ENCODE results near the gene EDDM13.
"Not testable (repeated sequence)": the region's sequence is repeated elsewhere in the genome, so short reads cannot be mapped to it uniquely, and the experiment has no call there.

Gene EDDM13

DNA sequence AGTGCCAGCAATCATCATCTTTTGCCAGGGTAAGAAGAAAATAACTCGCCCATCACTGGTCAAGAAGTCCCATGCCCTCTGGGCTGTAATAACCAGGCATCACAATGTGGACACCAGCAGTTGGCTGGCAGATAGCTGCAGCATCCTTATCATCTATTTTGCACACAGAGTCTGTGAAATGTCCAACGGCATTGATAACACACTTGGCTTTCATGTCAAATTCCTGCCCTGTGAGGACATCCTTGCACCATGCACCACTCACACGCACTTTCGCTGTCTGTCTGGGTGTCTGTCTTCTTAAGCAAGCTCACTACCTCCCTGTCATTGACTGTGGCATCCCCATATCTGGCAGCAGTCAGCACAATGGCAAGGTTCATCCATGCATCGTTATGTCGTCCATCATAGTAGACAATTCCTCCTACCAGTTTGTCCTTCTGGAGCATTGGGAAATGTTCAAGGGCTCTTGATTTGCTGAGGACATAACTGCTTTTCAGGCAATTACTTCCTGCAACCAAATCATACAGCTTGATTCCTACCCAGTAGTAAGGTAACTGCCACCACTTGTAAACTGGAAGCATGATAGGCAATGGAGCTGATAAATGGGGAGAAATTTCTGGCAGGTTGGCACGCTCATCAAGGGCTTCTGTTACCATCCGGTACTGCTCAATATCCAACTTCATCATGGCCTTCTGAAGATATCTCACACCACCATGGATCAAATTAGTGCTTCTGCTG lies 48.9 kb downstream of the EDDM13 start:
- no peak for DNase-seq (ENCODE audit: low read depth in 4 of 4, low spot score in 1 of 4)

DNA sequence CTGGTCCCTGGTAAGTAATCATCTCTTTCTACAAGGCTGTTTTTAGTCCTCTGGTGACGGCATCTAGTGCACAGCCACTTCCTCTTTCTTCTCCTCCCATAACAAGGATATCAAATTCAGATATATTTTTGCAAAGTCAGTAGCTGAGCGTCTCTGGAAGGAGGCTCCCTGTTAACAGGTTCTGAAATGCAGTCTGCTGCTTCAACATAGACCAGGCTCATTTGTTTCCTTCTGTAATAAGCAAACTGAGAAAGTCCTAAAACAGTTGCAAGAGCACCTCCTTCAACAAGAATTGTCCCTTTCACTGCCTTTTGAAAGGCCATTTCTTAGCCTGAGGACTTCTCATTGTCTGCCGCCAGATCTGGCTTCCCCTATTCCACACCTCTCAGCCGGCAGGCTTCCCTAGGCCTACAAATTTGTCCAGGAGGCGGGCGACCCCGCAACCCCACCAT lies 49.5 kb downstream of the EDDM13 start:
- DNase-seq (ENCODE audit: low read depth in 4 of 4, low spot score in 1 of 4), result no peak

DNA sequence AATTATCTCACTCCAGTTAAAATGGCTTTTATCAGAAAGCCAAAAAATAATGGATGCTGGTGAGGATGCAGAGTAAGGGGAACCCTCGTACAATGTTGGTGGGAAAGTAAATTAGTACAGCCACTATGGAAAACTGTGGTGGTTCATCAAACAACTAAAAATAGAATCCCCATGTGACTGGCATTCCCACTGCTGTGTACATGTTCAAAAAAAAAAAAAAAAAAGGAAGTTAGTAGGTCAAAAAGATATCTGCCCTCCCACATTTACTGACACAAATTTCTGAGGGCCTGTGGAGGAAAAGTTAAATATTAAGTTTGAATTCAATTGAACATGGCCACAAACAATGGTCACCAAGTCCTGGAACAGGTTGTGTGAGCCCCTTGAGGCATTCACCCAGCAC lies 51.9 kb downstream of the EDDM13 start:
- no peak for DNase-seq (ENCODE audit: low read depth in 4 of 4, low spot score in 1 of 4)

DNA sequence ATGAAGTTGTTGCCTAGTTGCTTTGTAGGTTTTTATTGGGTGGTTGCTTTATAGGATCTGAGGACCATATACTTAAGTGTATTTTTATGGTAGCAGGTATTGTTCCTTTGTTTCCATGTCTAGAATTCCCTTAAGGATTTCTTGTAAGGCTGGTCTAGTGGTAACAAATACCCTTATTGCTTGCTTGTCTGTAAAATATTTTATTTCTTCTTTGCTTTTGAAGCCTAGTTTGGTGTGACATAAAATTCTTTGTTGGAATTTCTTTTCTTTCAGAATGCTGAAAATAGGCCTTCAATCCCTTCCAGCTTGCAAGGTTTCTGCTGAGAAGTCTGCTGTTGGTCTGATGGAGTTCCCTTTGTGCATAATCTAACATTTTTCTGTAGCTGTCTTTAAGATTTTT lies 60.1 kb downstream of the EDDM13 start:
- no peak for DNase-seq (ENCODE audit: low read depth in 4 of 4, low spot score in 1 of 4)

DNA sequence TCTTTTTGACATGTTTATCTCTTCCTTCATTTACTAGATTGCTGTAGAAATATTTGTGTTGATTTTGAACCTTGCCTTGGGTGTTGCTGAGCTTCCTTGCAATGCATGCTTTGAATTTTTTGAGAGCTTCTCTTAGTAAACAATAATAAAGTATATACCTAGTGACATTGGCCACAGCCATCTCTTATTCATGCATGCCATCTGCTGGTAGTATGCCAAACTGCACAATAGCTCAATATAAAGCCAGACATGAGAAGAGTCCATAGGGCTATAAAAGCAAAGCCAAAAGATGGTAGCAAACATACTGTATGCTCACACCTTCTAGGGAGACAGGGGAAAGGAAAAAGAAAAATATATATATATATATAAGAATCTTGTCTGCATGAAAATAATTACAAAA lies 61.0 kb downstream of the EDDM13 start:
- DNase-seq (ENCODE audit: low read depth in 4 of 4, low spot score in 1 of 4), result no peak

DNA sequence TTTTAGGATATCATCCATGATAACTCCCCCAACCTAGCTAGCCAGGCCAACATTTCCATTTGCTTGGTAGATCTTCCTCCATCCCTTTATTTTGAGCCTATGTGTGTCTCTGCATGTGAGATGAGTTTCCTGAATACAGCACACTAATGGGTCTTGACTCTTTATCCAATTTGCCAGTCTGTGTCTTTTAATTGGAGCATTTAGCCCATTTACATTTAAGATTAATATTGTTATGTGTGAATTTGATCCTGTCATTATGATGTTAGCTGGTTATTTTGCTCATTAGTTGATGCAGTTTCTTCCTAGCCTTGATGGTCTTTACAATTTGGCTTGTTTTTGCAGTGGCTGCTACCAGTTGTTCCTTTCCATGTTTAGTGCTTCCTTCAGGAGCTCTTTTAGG lies 62.8 kb downstream of the EDDM13 start:
- not testable (repeated sequence) for DNase-seq (ENCODE audit: low read depth in 4 of 4, low spot score in 1 of 4)

DNA sequence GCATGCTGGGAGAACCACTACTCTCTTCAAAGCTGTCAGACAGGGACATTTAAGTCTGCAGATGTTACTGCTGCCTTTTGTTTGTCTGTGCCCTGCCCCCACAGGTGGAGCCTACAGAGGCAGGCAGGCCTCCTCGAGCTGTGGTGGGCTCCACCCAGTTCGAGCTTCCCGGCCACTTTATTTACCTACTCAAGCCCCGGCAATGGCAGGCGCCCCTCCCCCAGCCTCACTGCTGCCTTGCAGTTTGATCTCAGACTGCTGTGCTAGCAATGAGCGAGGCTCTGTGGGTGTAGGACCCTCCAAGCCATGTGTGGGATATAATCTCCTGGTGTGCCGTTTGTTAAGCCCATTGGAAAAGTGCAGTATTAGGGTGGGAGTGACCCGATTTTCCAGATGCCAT lies 64.5 kb downstream of the EDDM13 start:
- DNase-seq (ENCODE audit: low read depth in 4 of 4, low spot score in 1 of 4), result not testable (repeated sequence)

DNA sequence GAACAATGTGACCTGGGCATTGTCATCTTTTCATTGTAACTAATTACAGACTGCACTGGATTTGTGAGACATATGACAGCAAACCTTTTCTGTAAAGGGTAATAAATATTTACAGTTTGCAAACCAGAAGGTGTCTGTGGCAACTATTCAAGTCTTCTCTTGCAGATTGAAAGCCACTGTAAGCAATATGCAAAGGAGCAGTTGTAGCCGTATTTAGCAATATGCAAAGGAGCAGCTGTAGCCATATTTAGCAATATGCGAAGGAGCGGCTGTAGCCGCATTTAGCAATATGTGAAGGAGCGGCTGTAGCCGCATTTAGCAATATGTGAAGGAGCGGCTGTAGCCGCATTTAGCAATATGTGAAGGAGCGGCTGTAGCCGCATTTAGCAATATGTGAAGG lies 66.5 kb downstream of the EDDM13 start:
- DNase-seq (ENCODE audit: low read depth in 4 of 4, low spot score in 1 of 4), result not testable (repeated sequence)

DNA sequence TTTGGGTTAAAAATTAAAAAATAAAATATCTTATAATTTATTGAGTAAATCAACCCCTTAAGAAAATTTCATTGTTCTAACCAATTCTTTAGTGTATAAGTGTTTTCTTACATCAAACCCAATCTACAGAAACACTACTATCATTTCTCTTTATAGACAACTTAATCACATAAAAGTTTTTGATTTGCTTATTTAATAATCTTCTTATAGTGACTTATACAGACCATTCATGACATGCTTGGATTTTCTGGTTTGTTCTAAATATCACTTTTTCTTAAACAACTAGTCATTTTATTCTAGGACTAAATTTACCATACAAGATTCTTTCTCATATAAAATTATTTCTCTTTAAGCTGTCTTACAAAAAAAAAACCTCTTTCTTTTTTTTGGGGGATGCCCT lies 69.4 kb downstream of the EDDM13 start:
- DNase-seq (ENCODE audit: low read depth in 4 of 4, low spot score in 1 of 4), result no peak

DNA sequence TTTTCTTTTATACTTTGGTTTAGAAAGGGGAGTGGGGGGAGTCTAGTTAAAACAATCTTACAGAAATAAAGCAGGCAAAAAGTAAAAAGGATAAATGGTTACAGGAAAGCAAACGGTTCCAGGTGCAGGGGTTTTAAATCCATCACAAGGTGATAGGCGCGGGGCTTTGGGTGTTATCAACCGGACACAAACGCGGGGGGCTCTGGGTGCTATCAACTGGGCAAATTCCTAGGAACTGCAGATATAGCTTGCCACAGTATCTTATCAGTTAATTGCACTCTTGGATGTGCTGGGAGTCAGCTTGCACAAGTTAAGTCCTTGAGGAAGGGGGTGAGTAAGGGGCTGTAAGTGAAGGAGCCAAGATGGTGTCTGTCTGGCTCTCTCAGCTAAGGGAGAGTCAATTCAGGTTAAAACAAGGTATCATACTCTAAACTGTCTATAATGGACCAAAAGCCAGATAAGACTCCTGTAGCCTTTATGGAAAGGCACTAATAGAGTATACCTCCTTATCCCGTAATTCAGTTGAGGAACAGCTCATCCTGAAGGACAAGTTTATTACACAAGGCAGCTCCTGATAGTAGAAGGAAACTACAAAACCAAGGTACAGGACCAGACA lies 74.7 kb downstream of the EDDM13 start:
- no peak for DNase-seq (ENCODE audit: low read depth in 4 of 4, low spot score in 1 of 4)

DNA sequence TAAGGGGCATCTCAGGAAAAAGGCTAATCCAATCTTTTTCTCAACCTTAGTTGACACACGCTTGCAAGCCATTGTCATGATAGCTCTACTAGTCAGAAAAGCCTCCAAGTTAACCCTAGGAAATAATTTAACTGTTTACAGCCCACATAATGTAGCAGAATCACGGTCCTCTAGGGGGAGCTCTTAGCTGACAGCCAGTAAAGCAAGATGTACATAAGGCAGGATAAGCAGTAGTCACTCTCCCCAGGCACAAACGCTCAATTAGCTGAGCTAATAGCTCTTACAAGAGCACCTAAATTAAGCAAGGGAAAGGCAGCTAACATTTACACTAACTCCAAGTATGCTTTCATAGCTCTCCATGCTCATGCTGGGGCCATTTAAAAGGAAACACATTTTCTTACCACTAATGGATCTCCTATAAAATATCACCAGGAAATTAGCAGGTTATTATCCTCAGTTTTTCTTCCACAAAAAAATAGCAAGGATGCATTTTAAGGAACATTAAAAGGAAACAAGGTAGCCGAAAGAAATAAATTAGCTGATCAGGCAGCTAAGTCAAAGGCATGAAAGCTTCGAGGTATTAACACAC lies 75.8 kb downstream of the EDDM13 start:
- no peak for DNase-seq (ENCODE audit: low read depth in 4 of 4, low spot score in 1 of 4)

DNA sequence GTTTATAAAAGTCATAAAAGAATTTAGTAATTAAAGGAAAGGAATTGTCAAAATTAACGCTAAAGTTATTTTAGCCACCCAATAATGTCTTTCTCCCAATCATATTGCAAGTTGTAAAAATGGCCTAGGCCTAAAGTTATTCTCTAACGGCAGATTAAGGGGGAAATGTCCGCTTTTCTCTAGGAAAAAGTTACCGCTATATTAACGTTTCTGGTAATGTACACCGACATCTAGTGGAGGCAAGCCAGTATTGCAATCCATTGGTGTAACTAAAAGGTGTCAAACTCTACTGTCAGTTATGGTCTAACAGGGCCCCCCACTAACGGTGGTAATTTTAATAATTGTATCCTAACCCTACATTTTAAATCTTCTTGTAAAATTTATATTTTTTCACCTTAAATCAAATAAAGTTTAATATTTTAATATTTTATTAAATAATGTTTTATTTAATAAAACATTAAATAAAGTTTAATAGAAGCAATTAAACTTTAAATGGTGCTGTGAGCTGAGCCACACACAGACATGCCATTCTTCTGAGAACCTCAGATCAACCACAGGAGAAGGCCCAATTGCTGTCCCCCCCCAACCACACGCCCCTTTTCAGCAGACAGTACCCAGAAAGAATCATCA lies 78.0 kb downstream of the EDDM13 start:
- peak; percentile 15 to 26 (median 19) for DNase-seq (ENCODE audit: low read depth in 4 of 4, low spot score in 1 of 4)

DNA sequence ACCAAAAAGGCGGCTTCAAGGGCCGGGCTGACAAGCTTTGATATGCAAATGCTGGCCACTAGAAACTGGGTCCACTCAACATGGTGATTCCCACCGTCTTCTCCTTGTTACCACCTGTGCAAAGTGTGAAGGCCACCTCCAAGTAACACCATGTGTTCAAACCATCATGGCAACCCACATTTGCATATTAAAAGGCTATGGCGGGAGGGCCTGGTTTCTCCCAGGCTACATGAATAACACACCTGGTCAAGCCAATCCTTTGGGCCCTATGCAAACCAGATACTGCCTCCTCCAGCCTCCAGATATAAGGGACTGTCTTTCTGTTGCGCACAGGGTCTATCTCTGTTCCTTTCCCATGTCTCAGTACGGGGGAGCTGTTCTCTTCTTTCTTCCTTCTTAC lies 78.7 kb downstream of the EDDM13 start:
- DNase-seq (ENCODE audit: low read depth in 4 of 4, low spot score in 1 of 4), result no peak

DNA sequence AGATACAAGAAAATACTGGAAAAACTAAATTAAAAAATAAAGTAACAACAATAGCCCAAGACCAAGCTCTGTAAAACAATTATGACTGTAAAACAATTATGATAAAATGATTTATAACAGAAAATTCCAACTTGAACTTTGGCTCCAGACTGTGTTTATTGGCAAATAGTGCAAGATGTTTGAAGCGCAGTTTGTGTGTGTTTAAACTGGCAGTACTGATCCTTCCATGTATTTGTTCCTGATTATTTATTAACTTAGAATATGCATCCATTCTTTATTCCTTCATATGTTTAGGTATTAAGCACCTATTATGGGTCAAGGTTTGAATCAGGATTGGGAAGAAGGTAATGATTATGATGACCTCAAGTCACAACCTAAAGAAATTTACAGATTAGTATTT lies 83.0 kb downstream of the EDDM13 start:
- DNase-seq (ENCODE audit: low read depth in 4 of 4, low spot score in 1 of 4), result no peak

DNA sequence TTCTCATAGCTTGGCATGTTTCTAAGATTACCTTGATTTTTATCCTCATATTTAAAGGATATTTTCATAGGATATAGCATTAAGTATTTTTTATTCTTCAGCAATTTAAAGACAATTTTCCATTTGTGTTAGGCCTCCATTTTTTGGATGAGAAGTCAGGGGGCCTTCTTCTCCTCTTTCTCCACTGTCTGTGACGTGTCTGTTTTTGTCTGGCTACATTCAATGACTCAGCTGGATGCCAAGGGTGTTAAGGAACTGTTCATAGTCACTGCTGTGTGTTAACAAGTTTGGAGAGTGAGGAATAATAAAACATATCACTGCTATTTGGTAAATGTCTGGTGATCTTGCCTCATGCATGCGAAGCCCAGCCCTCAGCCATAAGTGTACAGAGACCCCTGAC lies 84.4 kb downstream of the EDDM13 start:
- no peak for DNase-seq (ENCODE audit: low read depth in 4 of 4, low spot score in 1 of 4)
